HG03457 (cell line): ENCODE data around the gene CADM1.

ENCODE experiments used
- ATAC-seq: cut with Tn5 transposase; IDR thresholded peaks from one replicate; pipeline ENCODE4 v1.9.1; 2021; ENCODE audit warnings: moderate number of reproducible peaks; ENCODE audit not compliant: unreplicated experiment

CADM1 gene

DNA sequence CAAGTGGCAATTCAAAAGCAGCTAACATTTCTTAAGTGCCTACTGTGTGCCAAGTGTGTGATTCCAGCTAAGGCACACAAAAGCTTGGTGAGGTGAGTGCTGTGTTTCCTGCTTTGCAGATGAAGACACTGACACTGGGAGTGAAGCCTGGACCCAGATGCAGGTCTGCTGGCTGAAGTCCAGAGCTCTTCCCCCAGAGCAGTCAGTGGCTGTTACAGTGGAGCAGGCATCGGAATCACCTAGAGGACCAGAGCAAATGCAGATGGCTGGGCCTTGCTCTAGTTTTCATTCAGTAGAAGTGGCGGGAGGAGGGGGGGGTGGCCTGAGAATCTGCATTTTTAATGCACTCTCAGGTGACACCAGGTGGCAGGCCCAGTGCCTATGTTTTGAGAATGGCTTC lies 342.3 kb downstream of the CADM1 start:
- ATAC-seq, result no peak

DNA sequence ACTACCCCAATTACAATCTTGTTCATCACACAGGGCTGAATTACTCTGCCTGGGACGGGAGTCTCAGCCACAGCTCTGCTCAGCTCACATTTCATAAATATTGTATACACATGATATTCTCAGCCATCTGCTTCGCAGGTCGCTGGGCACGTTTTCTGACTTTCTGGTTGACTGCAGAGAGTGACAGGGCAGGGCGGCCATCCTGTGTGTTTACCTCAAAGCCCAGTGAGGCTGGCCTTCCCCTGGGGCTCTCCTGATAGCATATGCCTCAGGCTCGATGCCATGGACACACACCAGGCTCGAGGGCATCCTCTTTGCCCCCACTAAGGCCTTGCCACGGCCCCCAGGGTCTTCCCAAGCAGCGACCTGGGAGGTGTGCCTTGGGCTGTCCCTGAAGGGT lies 345.0 kb downstream of the CADM1 start:
- ATAC-seq, result no peak

DNA sequence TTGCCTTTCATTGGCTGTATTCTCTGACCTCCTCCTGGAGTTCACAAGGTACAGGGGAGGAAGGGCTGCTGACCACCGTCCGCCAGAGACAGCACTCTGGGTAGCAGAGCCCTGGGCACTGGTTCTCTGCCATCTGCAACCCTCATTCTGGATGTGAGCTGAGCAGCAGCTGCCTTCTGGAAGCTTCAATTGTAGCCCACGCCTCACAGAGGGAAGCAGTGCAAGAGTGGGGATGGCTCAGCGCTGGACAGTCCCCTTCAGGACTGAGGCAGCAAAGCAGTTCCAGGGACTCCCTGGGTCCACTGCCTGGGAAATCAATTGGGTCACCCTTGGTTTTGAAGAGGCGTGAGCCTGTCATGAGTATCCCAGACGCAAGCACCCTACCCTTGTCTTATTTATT lies 346.2 kb downstream of the CADM1 start:
- ATAC-seq, result no peak

DNA sequence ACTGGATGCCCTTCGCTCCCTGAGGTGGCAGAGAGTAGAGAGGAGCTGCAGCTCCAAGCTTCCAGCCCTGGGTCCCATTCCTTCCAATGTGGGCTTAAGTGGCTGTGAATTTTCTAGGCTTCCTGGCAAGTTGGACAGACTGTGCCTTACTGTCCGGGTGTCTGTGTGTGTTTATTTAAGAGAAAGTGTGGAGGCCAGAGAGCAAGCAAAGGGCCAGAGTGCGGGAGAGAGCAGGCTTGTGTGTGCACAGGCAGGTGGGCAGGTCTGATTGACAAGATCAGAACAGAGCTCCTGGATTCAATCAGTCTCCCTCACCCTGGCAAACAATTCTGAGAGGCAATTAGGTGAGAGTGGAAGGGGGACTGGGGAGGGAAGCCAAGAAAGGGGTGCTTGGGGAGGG lies 347.0 kb downstream of the CADM1 start:
- no peak for ATAC-seq

DNA sequence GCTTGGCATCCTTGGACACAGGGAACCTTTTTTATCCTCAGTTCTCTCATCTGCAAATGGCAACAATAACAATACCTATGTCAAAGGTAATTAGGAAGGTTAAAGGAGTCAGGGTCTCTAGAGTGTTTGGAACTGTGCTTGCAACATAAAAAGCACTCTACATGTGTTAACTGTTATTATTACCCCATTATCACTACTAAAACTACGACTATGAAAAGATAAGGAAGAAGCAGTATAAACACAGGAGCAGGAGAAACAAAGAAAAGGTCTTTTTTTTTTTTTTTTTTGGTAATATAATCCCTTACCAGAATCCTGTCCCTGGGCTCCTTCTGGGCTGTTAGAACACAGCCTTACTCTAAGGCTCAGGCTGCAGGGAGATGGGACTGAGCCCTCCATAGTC lies 348.2 kb downstream of the CADM1 start:
- no peak for ATAC-seq

DNA sequence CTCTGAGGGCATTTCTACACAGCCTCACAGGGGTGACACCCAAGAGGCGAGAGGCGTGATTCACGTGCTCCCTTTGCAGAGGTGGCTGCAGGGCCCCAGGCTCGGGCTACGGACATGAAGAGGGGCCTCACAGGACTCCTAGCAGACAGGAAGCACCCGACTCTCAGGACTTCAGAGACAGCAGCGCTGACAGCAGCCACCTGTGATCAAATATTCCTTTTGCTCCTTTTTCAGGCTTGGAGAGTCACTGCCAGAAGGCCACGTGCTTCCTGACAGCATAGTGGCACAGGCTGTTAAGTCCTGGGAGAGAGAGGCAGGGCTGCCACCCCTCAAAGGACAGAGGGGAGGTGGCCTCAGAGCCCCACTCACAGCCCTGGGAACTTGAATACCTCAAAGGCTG lies 348.9 kb downstream of the CADM1 start:
- no peak for ATAC-seq

DNA sequence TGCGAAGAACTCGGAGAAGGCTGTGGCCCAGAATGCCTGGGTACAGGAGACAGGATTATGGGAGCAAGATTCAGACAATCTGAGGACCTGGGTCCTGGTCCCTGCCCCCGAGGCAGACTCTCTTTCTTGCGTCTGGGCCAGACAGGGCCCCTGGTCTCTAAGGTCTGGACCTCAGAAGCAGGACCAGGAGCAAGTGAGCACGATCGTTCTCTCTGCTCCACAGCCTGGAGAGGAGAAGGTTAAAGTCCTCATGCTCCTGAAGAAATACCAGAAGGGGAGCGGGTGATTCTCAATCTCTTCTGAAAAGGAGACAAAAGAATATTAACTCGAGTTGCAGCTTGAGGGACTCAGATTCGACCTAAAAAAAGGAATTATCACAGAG lies 349.9 kb downstream of the CADM1 start:
- ATAC-seq, result no peak

DNA sequence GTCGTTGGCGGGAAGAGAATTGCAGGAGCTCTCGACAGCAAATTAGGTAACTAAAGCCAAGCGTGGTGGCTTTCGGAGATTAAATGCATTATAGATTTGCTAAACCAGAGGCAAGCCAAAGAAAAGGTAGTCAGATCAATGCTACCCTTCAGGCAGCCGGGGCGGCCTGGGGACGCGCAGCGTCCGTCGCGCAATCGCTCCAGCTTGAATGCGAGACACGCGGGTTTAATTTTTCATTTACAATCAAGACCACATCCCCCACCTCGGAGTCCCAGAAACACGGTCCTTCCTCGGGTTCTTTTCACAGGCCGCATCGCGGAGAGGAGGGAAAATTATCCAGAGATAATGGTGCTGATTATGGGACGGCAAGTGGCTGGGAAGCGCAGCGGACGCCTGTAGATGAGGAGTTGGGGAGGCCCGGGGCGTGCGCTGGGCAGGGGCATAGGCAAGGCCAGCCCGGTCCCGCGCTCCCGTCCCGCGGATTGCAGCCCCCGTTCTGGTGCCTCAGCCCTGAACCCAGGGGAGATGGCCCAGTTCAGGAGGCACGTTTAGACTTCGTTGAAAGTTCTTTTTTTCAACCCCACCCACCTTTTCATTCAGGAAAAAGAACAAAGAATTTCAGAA lies 350.4 kb downstream of the CADM1 start:
- ATAC-seq, result no peak

DNA sequence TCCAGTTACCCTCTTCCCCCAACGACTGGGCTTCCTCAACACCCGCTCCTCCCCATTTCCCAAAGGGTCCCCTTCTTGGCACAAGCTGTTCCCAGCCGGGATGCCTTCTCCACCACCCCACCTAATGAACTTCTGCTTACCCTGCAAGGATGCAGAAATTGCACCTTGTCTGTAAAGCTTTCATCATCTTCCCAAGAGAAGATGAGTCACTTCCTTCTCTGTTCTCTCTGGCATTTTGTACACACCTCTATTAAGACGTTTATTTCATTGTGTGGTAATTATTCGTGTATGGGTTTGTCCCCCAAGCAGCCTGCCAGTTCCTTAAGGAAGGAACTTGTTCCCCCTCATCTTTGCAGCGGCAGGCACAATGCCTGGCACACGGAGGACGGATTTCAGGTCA lies 351.1 kb downstream of the CADM1 start:
- ATAC-seq, result no peak

DNA sequence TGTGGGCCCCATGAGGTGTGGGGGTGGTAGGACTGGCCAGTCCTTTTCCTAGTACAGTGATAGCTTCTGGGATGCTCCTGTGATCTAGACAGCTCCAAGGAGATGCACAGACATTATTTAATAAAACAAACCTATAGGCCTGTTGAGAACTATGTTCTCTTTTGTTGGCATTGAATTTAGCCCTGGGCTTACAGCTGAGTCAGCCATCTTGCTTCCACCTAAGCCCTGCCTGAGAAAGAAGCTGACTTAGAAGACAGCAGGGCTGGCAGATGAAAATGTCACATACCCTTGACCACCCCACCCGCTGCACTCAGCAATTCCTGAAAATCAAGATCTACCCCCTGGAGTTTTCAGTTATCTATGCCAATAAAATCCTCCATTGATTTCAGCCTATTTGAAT lies 353.2 kb downstream of the CADM1 start:
- no peak for ATAC-seq

DNA sequence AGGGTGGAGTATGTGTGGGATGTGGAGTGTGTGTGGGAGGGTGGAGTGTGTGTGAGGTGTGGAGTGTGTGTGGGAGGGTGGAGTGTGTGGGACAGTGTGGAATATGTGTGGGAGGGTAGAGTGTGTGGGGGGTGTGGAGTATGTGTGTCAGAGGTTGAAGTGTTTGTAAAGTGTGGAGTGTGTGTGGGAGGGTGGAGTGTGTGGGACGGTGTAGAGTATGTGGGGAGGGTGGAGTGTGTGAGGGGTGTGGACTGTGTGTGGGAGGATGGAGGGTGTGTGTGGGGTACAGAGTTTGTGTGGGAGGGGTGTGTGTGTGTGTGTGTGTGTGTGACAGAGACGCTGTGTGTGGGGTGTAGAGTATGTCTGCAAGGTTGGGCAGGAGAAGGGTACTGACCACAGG lies 355.5 kb downstream of the CADM1 start:
- no peak for ATAC-seq

DNA sequence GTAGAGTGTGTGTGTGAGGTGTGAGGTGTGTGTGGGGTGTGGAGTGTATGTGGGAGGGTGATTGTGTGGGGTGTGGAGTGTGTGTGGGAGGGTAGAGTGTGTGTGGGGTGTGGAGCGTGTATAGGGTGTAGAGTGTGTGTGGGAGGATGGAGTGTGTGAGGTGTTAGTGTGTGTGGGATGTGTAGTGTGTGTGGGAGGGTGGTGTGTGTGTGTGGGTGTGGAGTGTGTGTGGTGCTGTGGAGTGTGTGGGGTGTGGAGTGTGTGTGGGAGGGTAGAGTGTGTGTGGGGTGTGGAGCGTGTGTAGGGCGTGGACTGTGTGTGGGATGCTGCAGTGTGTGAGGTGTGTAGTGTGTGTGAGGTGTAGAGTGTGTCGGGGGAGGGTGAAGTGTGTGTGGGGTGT lies 356.1 kb downstream of the CADM1 start:
- ATAC-seq, result no peak

DNA sequence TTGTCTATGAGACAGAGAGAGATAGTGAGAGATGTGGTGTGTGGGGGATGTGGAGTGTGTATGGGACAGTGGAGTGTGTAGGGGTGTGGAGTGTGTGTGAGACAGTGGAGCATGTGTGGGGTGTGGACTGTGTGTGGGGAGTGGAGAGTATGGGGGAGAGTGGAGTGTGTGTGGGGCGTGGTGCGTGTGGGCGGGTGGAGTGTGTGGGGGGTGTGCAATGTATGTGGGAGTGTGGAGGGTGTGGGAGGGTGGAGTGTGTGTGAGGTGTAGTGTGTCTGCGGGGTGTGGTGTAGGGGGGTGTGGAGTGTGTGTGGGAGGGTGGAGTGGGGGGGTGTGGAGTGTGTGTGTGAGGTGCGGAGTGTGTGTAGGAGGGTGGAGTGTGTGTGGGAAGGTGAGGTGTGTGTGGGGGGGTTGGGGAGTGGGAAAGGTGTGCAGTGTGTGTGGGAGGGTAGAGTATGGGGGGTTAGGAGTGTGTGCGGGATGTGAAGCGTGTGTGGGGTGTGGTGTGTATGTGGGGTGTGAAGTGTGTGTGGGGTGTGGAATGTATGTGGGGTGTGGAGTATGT lies 356.9 kb downstream of the CADM1 start:
- no peak for ATAC-seq

DNA sequence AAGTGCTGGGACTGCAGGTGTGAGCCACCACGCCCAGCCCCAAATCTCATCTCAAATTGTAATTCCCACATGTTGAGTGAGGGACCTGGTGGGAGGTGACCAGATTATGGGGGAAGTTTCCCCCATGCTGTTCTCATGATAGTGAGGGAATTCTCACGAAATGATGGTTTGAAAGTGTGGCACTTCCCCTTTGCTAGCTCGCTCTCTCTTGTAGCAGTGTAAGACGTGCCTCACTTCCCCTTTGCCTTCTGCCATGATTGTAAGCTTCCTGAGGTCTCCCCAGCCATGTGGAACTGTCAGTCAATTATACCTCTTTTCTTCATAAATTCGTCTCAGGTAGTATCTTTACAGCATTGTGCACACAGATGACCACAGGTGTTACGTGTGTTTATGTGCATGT lies 357.8 kb downstream of the CADM1 start:
- no peak for ATAC-seq

DNA sequence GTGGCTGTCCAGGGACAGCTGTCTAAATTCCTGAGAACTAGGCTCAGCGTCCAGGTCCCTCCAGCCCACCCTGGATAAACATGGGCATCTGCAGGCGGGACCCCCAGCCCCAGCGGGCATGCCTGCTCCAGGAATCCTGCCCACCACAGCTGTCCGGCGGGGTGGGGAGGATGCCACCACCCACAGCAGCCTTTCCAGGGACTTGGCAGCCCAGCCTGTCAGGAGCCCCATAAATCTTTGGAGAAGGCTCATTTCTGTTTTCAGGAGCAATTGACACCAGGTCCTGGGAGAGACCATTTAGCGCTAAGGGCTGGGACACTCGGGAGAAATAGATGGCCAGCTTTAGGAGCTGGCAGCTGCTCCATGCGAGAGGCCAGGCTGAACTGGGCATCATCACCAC lies 358.9 kb downstream of the CADM1 start:
- ATAC-seq, result no peak

DNA sequence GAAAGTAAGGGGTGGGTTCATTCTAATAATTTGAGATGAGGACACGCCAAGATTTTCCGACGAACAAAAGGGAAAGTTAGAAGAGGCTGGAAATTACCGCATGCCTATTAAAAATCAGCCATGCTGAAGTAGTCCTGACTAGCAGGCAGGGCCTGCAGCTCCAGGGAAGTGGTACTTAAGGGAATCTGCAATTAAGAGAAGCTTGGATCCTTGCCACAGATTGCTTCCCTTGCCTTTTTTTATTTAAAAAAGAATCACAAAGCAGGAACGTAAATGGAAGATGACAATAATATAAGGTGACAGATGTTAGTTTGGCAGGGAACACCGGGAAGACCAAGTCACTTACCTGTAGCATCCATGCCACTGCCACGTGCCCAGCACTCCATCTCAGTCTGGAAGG lies 359.3 kb downstream of the CADM1 start:
- no peak for ATAC-seq

DNA sequence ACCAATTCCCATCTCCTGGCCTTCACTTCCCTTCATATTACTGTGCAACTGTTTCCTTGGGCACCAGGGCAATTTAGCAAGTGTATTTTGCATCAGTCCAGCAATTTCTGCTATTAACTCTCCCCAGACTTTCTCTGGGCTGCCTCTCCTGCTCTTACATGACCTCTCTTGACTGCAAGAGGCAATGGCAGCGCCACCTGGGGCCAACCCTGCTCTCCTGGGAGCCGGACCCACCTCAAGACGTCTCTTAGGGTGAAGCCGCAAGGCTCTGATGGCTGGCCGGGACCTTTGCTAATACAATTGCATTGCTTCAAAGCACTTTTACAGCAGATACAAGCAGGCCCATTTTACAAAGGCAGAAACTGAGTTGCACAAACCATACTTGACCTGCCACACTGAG lies 360.2 kb downstream of the CADM1 start:
- ATAC-seq, result no peak

DNA sequence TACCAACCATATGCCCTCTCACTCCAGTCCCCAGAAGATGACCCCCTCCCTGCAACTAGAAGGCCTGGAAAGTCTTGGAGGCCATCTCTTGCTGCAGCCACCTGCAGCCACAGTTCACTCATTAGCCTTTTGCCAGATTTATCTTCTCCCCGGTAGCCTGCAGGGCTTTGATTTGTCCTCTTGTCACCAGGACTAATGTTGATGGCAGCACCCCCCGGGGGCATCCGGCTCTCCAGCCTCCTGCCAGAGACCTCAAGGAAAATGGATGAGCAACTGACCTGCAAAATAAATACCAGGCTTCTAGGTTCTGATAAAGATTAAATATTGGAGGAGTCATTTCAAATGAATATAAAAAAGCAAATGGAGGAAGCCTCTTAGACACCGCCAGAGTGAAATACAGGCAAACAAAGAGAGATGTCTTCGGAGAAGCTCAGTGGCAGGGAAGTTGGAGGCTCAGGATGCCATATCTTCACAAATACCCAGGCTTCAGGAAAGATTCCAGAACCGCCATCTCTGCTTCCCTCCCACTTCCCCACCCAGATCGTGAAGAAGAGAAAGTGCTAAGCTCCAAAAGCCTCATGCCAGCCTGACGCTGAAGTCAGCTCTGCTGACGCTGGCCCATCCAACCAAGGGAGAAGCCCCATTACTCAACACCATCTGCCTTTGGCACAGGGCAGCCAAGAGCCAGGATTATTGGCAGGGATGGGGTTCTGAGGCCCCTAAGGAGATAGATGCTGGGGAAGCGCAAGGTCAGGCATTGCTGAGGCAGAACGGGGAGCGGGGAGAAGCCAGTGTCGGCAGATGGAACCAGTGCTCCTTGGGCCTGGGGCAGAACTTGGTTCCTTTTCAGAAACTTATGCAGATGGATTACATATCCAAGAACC lies 362.7 kb downstream of the CADM1 start:
- no peak for ATAC-seq

DNA sequence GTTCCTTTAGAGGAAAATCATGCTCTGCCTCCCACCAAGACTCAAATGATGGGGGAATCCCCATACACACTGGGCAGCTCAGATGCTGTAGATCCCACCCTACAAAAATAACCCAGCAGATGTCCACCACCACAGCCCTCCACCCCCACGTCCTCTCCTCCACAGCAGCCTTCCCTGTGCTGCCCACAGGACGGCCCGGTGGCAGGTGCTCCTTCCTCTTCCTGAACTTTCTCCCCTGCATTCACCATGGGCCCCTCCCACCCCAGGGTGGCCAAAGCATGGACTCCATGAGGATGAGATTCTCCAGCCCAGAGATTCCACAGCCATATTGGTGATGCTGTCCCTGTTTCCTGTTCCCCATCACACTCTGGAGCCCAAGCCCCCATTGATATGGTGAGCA lies 368.3 kb downstream of the CADM1 start:
- ATAC-seq, result no peak

DNA sequence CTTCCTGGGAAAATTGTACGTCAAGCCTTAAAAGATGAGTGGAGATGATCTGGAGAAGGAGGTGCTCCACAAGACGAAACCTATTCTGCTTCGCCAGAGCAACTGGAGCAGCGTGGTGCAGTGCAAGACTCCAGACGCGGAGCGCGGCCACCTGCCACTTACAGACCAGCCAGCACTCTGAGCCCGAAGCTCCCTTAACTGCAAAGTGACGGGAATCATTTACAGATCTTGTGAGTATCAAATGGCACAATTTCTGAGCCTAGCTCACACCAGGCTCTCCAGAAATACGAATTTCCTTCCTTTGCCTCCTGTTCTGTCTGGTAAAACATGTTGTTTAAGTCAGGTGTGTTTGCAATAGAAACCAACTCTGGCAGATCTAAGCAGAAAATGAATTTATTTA lies 369.3 kb downstream of the CADM1 start:
- no peak for ATAC-seq

DNA sequence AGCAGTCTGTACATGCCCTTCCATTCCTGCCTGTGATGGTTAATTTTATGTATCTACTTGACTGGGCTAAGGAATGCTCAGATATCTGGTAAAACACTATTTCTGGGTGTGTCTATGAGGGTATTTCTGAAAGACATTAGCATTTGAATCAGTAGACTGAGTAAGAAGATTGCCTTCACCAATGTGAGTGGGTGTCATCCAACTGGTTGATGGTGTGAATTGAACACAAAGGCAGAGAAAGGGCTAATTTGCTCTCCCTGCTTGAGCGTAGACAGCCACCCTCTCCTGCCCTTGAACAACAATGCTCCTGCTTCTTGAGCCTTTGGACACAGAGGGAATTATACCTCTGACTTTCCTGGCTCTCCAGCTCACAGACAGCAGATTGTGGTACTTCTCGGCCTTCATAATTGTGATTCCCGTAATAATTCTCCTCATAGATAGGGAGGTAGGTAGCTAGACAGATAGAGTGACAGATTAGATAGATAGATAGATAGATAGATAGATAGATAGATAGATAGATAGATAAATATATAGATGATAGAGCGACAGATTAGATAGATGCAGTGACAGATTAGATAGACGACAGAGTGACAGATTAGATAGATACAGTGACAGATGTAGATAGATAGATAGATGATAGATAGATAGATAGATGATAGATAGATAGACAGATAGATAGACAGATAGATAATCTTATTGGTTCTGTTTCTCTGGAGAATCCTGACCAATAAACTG lies 370.6 kb downstream of the CADM1 start:
- no peak for ATAC-seq
